Panc1 (cell line): ENCODE measurements around the gene ZDHHC20. TPM values are rescaled to one million over a fixed set of nuclear protein-coding genes. Genes with fewer than 3 reads are reported as not detected.

Experiments
- ATAC-seq: fragments of 200-7000 bp; cut with Tn5 transposase; 2 replicates; pipeline ENCODE4 v1.9.1; 2020; ENCODE audit warnings: mild to moderate bottlenecking, moderate library complexity
- BruUV-seq: library from RNA; stranded (reverse); fragments of 400-500 nt; replicated peaks from 2 replicates; lab custom pipeline; 2021; lab: Mats Ljungman, UMichigan
- CTCF ChIA-PET: fragments of 300-600 bp; sonication (Branson Sonifier 250); formaldehyde crosslinking; loops from one replicate; lab custom pipeline; 2022; ENCODE audit warnings: antibody characterized with exemption; lab: Charles Lee
- POLR2A ChIA-PET: fragments of 300-600 bp; sonication (Branson Sonifier 250); formaldehyde crosslinking; loops from one replicate; lab custom pipeline; 2022; ENCODE audit warnings: antibody characterized with exemption; lab: Charles Lee
- DNase-seq: peaks from one replicate; pipeline ENCODE4 v3.0.0-alpha.2; 2010; ENCODE audit warnings: low read depth, low spot score
- H3K27ac ChIP-seq: 2 replicates; pipeline ENCODE4 v1.5.1; 2011; ENCODE audit warnings: mild to moderate bottlenecking, low read length, inconsistent platforms
- H3K27me3 ChIP-seq: fragments of 200-500 bp; sonication (Bioruptor generic); 2 replicates; pipeline ENCODE4 v1.6.0; 2014; ENCODE audit warnings: low read length, inconsistent platforms; ENCODE audit not compliant: control insufficient read depth, insufficient read depth
- H3K36me3 ChIP-seq: fragments of 200-500 bp; sonication (Bioruptor generic); 2 replicates; pipeline ENCODE4 v1.5.1; 2014; ENCODE audit warnings: inconsistent platforms, mild to moderate bottlenecking, low read length, moderate library complexity; ENCODE audit not compliant: control insufficient read depth, insufficient read depth
- H3K4me1 ChIP-seq: 2 replicates; pipeline ENCODE4 v1.5.1; 2011; ENCODE audit warnings: inconsistent platforms, mild to moderate bottlenecking, low read length, moderate library complexity; ENCODE audit not compliant: control insufficient read depth, insufficient read depth
- H3K4me3 ChIP-seq, 2 experiments: 2 replicates each; pipeline ENCODE4 v1.5.1; 2011 to 2012; ENCODE audit warnings: low read depth in 2 of 2, low read length in 2 of 2, mild to moderate bottlenecking in 2 of 2, inconsistent platforms in 1 of 2, moderate library complexity in 1 of 2
- H3K9me3 ChIP-seq: fragments of 200-500 bp; sonication (Bioruptor generic); 2 replicates; pipeline ENCODE4 v1.5.1; 2014; ENCODE audit warnings: low read depth, mild to moderate bottlenecking, inconsistent platforms, low read length, moderate library complexity; ENCODE audit not compliant: control insufficient read depth, insufficient read depth
- POLR2AphosphoS5 ChIP-seq: IDR thresholded peaks from 2 replicates; pipeline ENCODE4 v1.6.1; 2012; ENCODE audit warnings: mild to moderate bottlenecking, low read depth, low read length, moderate library complexity
- SIN3A ChIP-seq: IDR thresholded peaks from 2 replicates; pipeline ENCODE4 v1.6.1; 2012; ENCODE audit warnings: low read depth, mild to moderate bottlenecking, low read length, moderate library complexity, borderline replicate concordance; ENCODE audit not compliant: insufficient read depth
- TCF7L2 ChIP-seq: IDR thresholded peaks from 2 replicates; pipeline ENCODE4 v1.6.1; 2011; ENCODE audit warnings: mild to moderate bottlenecking, low read depth, low read length, inconsistent platforms
- in situ Hi-C: cut with HindIII; loops from 2 replicates; pipeline ENCODE4 v1.10.0; 2016; ENCODE audit warnings: low sequenced_read_pairs, low pct_unique_long_range_greater_than_20kb
- intact Hi-C: fragments of 100-400 bp; cut with micrococcal nuclease; formaldehyde crosslinking; loops from one replicate; pipeline ENCODE4 v1.10.0; 2022; ENCODE audit not compliant: unreplicated experiment
- total RNA-seq: library from RNA; stranded (reverse); gene quantifications from one replicate; pipeline ENCODE4 v1.2.1, GENCODE V29; 2021; ENCODE audit not compliant: unreplicated experiment
- TF ChIP-seq, protein P1 (sequence below), 2 experiments: IDR thresholded peaks; 2 replicates each; pipeline ENCODE4 v1.6.1; 2011 to 2012; ENCODE audit warnings: low read depth in 2 of 2, control low read depth in 1 of 2, low read length in 1 of 2, mild to moderate bottlenecking in 1 of 2, moderate library complexity in 1 of 2; ENCODE audit not compliant: insufficient read depth in 1 of 2
- TF ChIP-seq, protein P2 (sequence below): fragments of 450-650 bp; IDR thresholded peaks from 2 replicates; pipeline ENCODE4 v1.5.1; 2017; ENCODE audit warnings: mild to moderate bottlenecking

Gene ZDHHC20
- total RNA-seq, 1 experiment from 2014 or later = 38.7 TPM

DNA sequence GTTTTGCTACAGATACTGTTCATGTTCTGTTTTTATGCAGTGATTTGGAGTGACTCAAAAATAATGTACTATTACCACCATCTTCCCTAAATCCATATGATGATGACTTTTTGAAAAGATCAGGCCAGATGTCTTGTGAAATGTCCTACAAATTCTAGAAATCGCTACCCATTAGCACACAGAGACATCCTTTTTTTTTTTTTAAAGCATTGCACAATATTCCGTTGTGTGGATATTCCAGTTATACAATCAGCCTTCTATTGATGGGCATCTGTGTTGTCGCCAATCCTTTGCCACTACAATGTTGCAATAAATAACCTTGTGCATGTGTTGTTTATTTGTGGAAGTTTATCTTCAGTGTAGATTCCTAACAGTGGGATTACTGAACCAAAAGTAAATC lies 24.5 kb downstream of the ZDHHC20 start:
- DNase-seq (no peak), ATAC-seq (no peak)
- Histone ChIP-seq H3K4me1 (no peaks in the 10 kb centered on the region; the same call in 1 of the 2 replicates), H3K27me3 (no peaks in the 10 kb centered on the region), H3K36me3 (no peaks in the 10 kb centered on the region), H3K27ac (no peak overlapping the region), H3K4me3 (no peak overlapping the region), H3K9me3 (no peaks in the 10 kb centered on the region)
- POLR2A ChIA-PET = no interaction called here
- TF ChIP-seq, protein P1, sequence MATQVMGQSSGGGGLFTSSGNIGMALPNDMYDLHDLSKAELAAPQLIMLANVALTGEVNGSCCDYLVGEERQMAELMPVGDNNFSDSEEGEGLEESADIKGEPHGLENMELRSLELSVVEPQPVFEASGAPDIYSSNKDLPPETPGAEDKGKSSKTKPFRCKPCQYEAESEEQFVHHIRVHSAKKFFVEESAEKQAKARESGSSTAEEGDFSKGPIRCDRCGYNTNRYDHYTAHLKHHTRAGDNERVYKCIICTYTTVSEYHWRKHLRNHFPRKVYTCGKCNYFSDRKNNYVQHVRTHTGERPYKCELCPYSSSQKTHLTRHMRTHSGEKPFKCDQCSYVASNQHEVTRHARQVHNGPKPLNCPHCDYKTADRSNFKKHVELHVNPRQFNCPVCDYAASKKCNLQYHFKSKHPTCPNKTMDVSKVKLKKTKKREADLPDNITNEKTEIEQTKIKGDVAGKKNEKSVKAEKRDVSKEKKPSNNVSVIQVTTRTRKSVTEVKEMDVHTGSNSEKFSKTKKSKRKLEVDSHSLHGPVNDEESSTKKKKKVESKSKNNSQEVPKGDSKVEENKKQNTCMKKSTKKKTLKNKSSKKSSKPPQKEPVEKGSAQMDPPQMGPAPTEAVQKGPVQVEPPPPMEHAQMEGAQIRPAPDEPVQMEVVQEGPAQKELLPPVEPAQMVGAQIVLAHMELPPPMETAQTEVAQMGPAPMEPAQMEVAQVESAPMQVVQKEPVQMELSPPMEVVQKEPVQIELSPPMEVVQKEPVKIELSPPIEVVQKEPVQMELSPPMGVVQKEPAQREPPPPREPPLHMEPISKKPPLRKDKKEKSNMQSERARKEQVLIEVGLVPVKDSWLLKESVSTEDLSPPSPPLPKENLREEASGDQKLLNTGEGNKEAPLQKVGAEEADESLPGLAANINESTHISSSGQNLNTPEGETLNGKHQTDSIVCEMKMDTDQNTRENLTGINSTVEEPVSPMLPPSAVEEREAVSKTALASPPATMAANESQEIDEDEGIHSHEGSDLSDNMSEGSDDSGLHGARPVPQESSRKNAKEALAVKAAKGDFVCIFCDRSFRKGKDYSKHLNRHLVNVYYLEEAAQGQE (IDR thresholded peaks at IDR 0.05; ENCODE audit: insufficient read depth in 1 of 2, low read depth in 2 of 2, low read length in 1 of 2) = no peak
- TF ChIP-seq TCF7L2 (no peak), SIN3A (no peak), POLR2AphosphoS5 (no peak)
- TF ChIP-seq, protein P2, sequence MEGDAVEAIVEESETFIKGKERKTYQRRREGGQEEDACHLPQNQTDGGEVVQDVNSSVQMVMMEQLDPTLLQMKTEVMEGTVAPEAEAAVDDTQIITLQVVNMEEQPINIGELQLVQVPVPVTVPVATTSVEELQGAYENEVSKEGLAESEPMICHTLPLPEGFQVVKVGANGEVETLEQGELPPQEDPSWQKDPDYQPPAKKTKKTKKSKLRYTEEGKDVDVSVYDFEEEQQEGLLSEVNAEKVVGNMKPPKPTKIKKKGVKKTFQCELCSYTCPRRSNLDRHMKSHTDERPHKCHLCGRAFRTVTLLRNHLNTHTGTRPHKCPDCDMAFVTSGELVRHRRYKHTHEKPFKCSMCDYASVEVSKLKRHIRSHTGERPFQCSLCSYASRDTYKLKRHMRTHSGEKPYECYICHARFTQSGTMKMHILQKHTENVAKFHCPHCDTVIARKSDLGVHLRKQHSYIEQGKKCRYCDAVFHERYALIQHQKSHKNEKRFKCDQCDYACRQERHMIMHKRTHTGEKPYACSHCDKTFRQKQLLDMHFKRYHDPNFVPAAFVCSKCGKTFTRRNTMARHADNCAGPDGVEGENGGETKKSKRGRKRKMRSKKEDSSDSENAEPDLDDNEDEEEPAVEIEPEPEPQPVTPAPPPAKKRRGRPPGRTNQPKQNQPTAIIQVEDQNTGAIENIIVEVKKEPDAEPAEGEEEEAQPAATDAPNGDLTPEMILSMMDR = no peak
- CTCF ChIA-PET = no interaction called here
- in situ Hi-C loops = no loop called here
- intact Hi-C loops = no loop called here
- no TSS peak for BruUV-seq

DNA sequence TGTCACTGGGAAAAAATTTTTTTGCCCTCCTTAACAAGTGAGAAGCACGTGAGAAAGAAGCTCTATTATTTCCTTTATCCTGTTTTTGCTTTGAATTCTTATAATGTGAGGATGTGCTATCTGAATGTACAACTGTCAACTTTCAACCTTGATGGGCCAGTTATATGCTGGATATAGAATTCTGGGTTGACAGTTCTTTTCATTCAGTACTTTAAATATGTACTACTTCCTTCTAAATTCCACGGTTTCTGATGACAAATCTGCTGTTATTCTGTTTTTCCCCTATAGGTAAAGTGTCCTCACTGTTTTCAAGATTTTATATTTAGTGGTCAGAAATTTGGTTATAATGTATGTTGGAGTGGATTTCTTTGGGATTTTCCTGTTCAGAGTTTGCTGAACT lies 29.9 kb downstream of the ZDHHC20 start:
- in situ Hi-C loops = no loop called here
- CTCF ChIA-PET = no interaction called here
- Histone ChIP-seq H3K4me3 (no peak overlapping the region), H3K9me3 (no peaks in the 10 kb centered on the region; the same call in 1 of the 2 replicates), H3K27ac (no peak overlapping the region), H3K27me3 (no peaks in the 10 kb centered on the region), H3K36me3 (no peaks in the 10 kb centered on the region), H3K4me1 (no peaks in the 10 kb centered on the region)
- POLR2A ChIA-PET = no interaction called here
- ATAC-seq (no peak), DNase-seq (no peak)
- intact Hi-C loops = no loop called here
- TF ChIP-seq TCF7L2 = no peak
- TF ChIP-seq, protein P2 = no peak
- no peak for TF ChIP-seq POLR2AphosphoS5
- TF ChIP-seq, protein P1 (IDR thresholded peaks at IDR 0.05; ENCODE audit: insufficient read depth in 1 of 2, low read depth in 2 of 2, low read length in 1 of 2) = no peak
- TF ChIP-seq SIN3A = no peak
- BruUV-seq = no TSS peak
